Stomach (tissue), 9 donors: ENCODE results near the gene CCDC170. TPM values are rescaled to one million over a fixed set of nuclear protein-coding genes. Genes with fewer than 3 reads are reported as not detected.

Experiments used
- DNase-seq, 2 donors: peaks; one replicate each; pipeline versions ENCODE4 v3.0.0 to v3.0.0-alpha.2; 2013 to 2019
- H3K27ac ChIP-seq, 5 donors: fragments of 200-600 bp in 4 of 5; sonication (generic) in 4 of 5; one replicate each; pipeline ENCODE4 v1.5.1; 2013 to 2019; ENCODE audit warnings: mild to moderate bottlenecking in 1 of 5, moderate library complexity in 1 of 5
- H3K27me3 ChIP-seq, 3 donors: fragments of 200-600 bp; sonication (generic); one replicate each; pipeline ENCODE4 v1.5.1; 2017 to 2019; ENCODE audit warnings: mixed run types in 1 of 3
- H3K36me3 ChIP-seq, 4 donors: fragments of 200-600 bp; sonication (generic); 1 replicate in 3 of 4; 2 replicates in 1 of 4; pipeline ENCODE4 v1.5.1; 2016 to 2019
- H3K4me1 ChIP-seq, 4 donors: fragments of 200-600 bp; sonication (generic); one replicate each; pipeline ENCODE4 v1.5.1; 2016 to 2019
- H3K4me3 ChIP-seq, 4 donors: fragments of 200-600 bp; sonication (generic) in 3 of 4; one replicate each; pipeline ENCODE4 v1.5.1; 2016 to 2019; ENCODE audit warnings: mild to moderate bottlenecking in 1 of 4
- H3K9me3 ChIP-seq, 4 donors: fragments of 200-600 bp; sonication (generic); one replicate each; pipeline ENCODE4 v1.5.1; 2016 to 2019
- EP300 ChIP-seq: sonication (generic); formaldehyde crosslinking; IDR thresholded peaks from one replicate; pipeline ENCODE4 v1.6.1; 2017; ENCODE audit warnings: antibody characterized with exemption
- POLR2A ChIP-seq, 4 donors: fragments of 450-650 bp; IDR thresholded peaks; one replicate each; pipeline ENCODE4 v1.6.1; 2016; ENCODE audit warnings: antibody characterized with exemption in 4 of 4, control low read depth in 2 of 4, mild to moderate bottlenecking in 1 of 4, moderate library complexity in 1 of 4
- POLR2AphosphoS5 ChIP-seq, 3 donors: sonication (generic); formaldehyde crosslinking; IDR thresholded peaks; one replicate each; pipeline ENCODE4 v1.6.1; 2016; ENCODE audit warnings: antibody characterized with exemption in 3 of 3
- WGBS, 5 donors: extraction: QIAGEN DNeasy Blood & Tissue Kit in 3 of 5; methylation state at CpG; one replicate each; pipeline versions ENCODE4 v1.1.5 to v1.1.7; 2013 to 2018; 5-methylcytosine and 5-hydroxymethylcytosine counted together
- intact Hi-C: fragments of 100-400 bp; cut with DNase I; formaldehyde crosslinking; loops from one replicate; pipeline ENCODE4 v1.15.1; 2023; ENCODE audit warnings: low total_unique reads
- polyA plus RNA-seq, 3 donors: library from polyadenylated mRNA; stranded (reverse); fragments of 200-250 nt; gene quantifications; one replicate each; pipeline ENCODE4 v1.2.3, GENCODE V29; 2013
- total RNA-seq, 5 donors: library from RNA; depleted of rRNA; stranded (reverse); fragments of >200 nt; gene quantifications; one replicate each; pipeline versions ENCODE4 v1.1.0 to v1.2.3, GENCODE V29; 2014 to 2016
- TF ChIP-seq, protein P1 (sequence below), 7 experiments: fragments of 450-650 bp in 4 of 7; fragments of 200-600 bp in 3 of 7; sonication (generic) in 3 of 7; IDR thresholded peaks; one replicate each; pipeline ENCODE4 v1.5.1; 2016 to 2019; ENCODE audit warnings: antibody characterized with exemption in 7 of 7, control low read depth in 2 of 7, mild to moderate bottlenecking in 1 of 7
- donor health status: healthy with polysubstance abuse.
- donor health status: Bipolar disorder and iron deficiency.
- donor health status: healthy.

Gene CCDC170
- total and polyA plus RNA-seq, 8 donors = 0.05 to 3.6 (median 0.61) TPM; not detected in 1

GRCh38 chr6:151524059-151524458 is 30.2 kb downstream of the CCDC170 start:
- Histone ChIP-seq H3K9me3 (peaks cover 7 to 48% (median 38%) of the 10 kb centered on the region in 4 donors), H3K27me3 (no peaks in the 10 kb centered on the region), H3K36me3 (no peaks in the 10 kb centered on the region), H3K4me3 (no peak overlapping the region), H3K4me1 (no peaks in the 10 kb centered on the region), H3K27ac (no peak overlapping the region)
- WGBS, 5 donors = 66 to 80% (median 78%) methylated on average over 2 of the region's 2 CpGs
- intact Hi-C loops = no loop called here
- DNase-seq = no peak
- TF ChIP-seq, protein P1, sequence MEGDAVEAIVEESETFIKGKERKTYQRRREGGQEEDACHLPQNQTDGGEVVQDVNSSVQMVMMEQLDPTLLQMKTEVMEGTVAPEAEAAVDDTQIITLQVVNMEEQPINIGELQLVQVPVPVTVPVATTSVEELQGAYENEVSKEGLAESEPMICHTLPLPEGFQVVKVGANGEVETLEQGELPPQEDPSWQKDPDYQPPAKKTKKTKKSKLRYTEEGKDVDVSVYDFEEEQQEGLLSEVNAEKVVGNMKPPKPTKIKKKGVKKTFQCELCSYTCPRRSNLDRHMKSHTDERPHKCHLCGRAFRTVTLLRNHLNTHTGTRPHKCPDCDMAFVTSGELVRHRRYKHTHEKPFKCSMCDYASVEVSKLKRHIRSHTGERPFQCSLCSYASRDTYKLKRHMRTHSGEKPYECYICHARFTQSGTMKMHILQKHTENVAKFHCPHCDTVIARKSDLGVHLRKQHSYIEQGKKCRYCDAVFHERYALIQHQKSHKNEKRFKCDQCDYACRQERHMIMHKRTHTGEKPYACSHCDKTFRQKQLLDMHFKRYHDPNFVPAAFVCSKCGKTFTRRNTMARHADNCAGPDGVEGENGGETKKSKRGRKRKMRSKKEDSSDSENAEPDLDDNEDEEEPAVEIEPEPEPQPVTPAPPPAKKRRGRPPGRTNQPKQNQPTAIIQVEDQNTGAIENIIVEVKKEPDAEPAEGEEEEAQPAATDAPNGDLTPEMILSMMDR (IDR thresholded peaks at IDR 0.05) = no peak
- no peak for TF ChIP-seq POLR2A (IDR thresholded peaks at IDR 0.05)
- no peak for TF ChIP-seq POLR2AphosphoS5 (IDR thresholded peaks at IDR 0.05)
- no peak for TF ChIP-seq EP300

DNA sequence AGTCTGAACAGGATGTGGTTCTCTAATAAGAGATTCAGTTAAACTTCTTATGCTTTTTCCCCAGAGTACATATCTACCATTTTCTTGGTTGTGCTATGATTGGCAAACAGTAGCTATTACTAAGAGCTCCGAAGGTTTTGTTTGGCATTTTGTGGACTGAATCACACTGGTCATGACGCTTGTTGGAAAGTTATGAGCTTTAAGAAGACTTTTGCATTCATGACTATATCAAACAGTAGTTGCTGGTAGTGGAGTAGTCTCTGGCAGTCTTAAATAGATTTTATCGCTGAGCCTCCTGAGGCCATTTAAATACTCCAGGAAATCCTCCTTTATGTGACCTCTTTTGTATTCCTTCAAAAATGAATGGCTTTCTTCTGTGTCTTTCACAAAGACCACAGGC is 40.8 kb downstream of the CCDC170 start:
- 88 to 95% (median 94%) methylated on average over 3 of the region's 3 CpGs for WGBS, 5 donors
- no peaks in the 10 kb centered on the region for H3K27me3 ChIP-seq
- peaks cover 0 to 9% (median 0%) of the 10 kb centered on the region in 4 donors for H3K4me1 ChIP-seq
- no peak for DNase-seq
- TF ChIP-seq POLR2A (IDR thresholded peaks at IDR 0.05) (no peak), POLR2AphosphoS5 (IDR thresholded peaks at IDR 0.05) (no peak), EP300 (no peak)
- TF ChIP-seq, protein P1 (IDR thresholded peaks at IDR 0.05) = no peak
- H3K36me3 ChIP-seq = no peaks in the 10 kb centered on the region
- H3K4me3 ChIP-seq = no peak overlapping the region
- no peak overlapping the region for H3K27ac ChIP-seq
- intact Hi-C loops = no loop called here
- H3K9me3 ChIP-seq = peaks cover 0 to 3% (median 1%) of the 10 kb centered on the region in 4 donors

DNA sequence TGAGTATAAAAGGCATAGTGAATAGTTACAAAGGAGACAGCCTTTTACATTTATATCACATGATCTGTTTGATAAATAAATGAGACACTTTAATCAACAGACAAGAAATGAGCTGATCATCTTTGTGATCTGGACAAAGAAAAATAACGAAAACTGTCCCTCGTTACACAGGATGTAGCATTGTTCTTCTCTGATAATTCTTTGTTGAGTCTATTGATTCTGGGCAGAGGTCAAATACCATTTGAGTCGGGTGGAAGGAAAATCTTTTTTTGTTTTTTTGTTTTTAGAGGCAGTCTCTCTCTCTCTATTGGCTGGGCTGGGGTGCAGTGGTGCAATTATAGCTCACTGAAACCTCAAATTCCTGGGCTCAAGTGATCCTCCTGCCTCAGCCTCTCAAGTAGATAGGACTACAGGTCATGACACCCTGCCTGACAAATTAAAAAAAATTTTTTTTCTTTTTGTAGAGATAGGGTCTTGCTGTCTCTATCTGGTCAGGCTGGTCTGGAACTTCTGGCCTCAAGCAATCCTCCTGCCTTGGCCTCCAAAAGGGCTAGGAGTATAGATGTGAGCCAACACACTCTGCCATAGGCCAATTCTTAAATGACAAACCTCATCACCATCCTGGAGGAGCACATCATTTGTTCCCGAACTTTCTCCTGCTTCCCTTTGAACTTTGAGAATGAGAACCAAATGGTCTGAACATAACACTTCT is 41.8 kb downstream of the CCDC170 start:
- H3K27me3 ChIP-seq = no peaks in the 10 kb centered on the region
- H3K36me3 ChIP-seq = no peaks in the 10 kb centered on the region
- no peak overlapping the region for H3K4me3 ChIP-seq
- 47 to 69% (median 56%) methylated on average over 4 of the region's 4 CpGs for WGBS, 5 donors
- H3K27ac ChIP-seq = no peak overlapping the region
- intact Hi-C loops = no loop called here
- H3K4me1 ChIP-seq = peaks cover 0 to 9% (median 0%) of the 10 kb centered on the region in 4 donors
- TF ChIP-seq, protein P1 (IDR thresholded peaks at IDR 0.05) = no peak
- no peak for TF ChIP-seq POLR2A (IDR thresholded peaks at IDR 0.05)
- no peak for TF ChIP-seq POLR2AphosphoS5 (IDR thresholded peaks at IDR 0.05)
- no peak for TF ChIP-seq EP300
- peaks cover 0 to 11% (median 0%) of the 10 kb centered on the region in 4 donors for H3K9me3 ChIP-seq
- DNase-seq = no peak

GRCh38 chr6:151536188-151536479 is 42.3 kb downstream of the CCDC170 start:
- no peaks in the 10 kb centered on the region for H3K36me3 ChIP-seq
- no peak for DNase-seq
- peaks cover 0 to 9% (median 0%) of the 10 kb centered on the region in 4 donors for H3K4me1 ChIP-seq
- WGBS, 5 donors = 89 to 94% (median 91%) methylated on average over 10 of the region's 10 CpGs
- intact Hi-C loops = no loop called here
- no peak overlapping the region for H3K27ac ChIP-seq
- no peak overlapping the region for H3K4me3 ChIP-seq
- H3K9me3 ChIP-seq = peaks cover 0 to 13% (median 0%) of the 10 kb centered on the region in 4 donors
- no peaks in the 10 kb centered on the region for H3K27me3 ChIP-seq
- TF ChIP-seq, protein P1 (IDR thresholded peaks at IDR 0.05) = no peak
- no peak for TF ChIP-seq POLR2A (IDR thresholded peaks at IDR 0.05)
- no peak for TF ChIP-seq POLR2AphosphoS5 (IDR thresholded peaks at IDR 0.05)
- TF ChIP-seq EP300 = no peak
